GM23248 (cell line): ENCODE measurements around the gene NAA50. TPM values are rescaled to one million over a fixed set of nuclear protein-coding genes. Genes with fewer than 3 reads are reported as not detected.
A peak's percentile ranks its signal among the peaks of the same experiment; 100 is the strongest.

Experiments used
- DNase-seq: peaks from one replicate; pipeline ENCODE4 v3.0.0-alpha.2; 2015
- H2AFZ ChIP-seq: fragments of 200-600 bp; sonication (generic); 2 replicates; pipeline ENCODE4 v1.6.1; 2016; ENCODE audit warnings: antibody characterized with exemption
- H3F3A ChIP-seq: fragments of 200-600 bp; sonication (generic); 2 replicates; pipeline ENCODE4 v1.6.1; 2016; ENCODE audit warnings: mild to moderate bottlenecking, antibody characterized with exemption, mixed run types; ENCODE audit not compliant: insufficient read depth
- H3K27ac ChIP-seq: fragments of 200-600 bp; sonication (generic); 2 replicates; pipeline ENCODE4 v1.5.1; 2016; ENCODE audit warnings: mild to moderate bottlenecking
- H3K27me3 ChIP-seq: fragments of 200-600 bp; sonication (generic); replicated peaks from 2 replicates; pipeline ENCODE4 v1.6.1; 2016; ENCODE audit warnings: mild to moderate bottlenecking; ENCODE audit not compliant: insufficient read depth
- H3K36me3 ChIP-seq: fragments of 200-600 bp; sonication (generic); 2 replicates; pipeline ENCODE4 v1.6.1; 2016; ENCODE audit warnings: low read depth, mild to moderate bottlenecking
- H3K4me1 ChIP-seq: fragments of 200-600 bp; sonication (generic); 2 replicates; pipeline ENCODE4 v1.6.1; 2016; ENCODE audit warnings: mild to moderate bottlenecking; ENCODE audit not compliant: insufficient read depth
- H3K4me2 ChIP-seq: fragments of 200-600 bp; sonication (generic); one replicate; pipeline ENCODE4 v1.6.1; 2016; ENCODE audit warnings: mild to moderate bottlenecking; ENCODE audit not compliant: unreplicated experiment
- H3K4me3 ChIP-seq: fragments of 200-600 bp; sonication (generic); 2 replicates; pipeline ENCODE4 v1.5.1; 2016; ENCODE audit warnings: mild to moderate bottlenecking
- H3K79me2 ChIP-seq: fragments of 200-600 bp; sonication (generic); 2 replicates; pipeline ENCODE4 v1.6.1; 2016; ENCODE audit warnings: mild to moderate bottlenecking; ENCODE audit not compliant: insufficient read depth
- H3K9ac ChIP-seq: fragments of 200-600 bp; sonication (generic); 2 replicates; pipeline ENCODE4 v1.6.1; 2016; ENCODE audit warnings: mild to moderate bottlenecking
- H3K9me2 ChIP-seq: fragments of 200-600 bp; sonication (generic); 2 replicates; pipeline ENCODE4 v1.6.1; 2016; ENCODE audit warnings: mixed run types, mild to moderate bottlenecking, moderate library complexity; ENCODE audit not compliant: insufficient read depth
- H3K9me3 ChIP-seq: fragments of 200-600 bp; sonication (generic); one replicate; pipeline ENCODE4 v1.6.1; 2017; ENCODE audit warnings: low read depth
- H4K20me1 ChIP-seq: fragments of 200-600 bp; sonication (generic); 2 replicates; pipeline ENCODE4 v1.6.0; 2016; ENCODE audit not compliant: insufficient read depth
- EZH2 ChIP-seq: fragments of 200-600 bp; sonication (generic); IDR thresholded peaks from 2 replicates; pipeline ENCODE4 v1.6.1; 2018; ENCODE audit warnings: antibody characterized with exemption, mild to moderate bottlenecking; ENCODE audit not compliant: insufficient read depth, poor library complexity, severe bottlenecking
- EZH2phosphoT487 ChIP-seq: fragments of 200-600 bp; sonication (generic); IDR thresholded peaks from 2 replicates; pipeline ENCODE4 v1.6.1; 2018; ENCODE audit warnings: antibody characterized with exemption, moderate library complexity, mild to moderate bottlenecking, low read depth; ENCODE audit not compliant: insufficient read depth
- WGBS, 2 experiments: methylation state at CpG; one replicate each; pipeline ENCODE4 v1.1.6; 2015 to 2017; ENCODE audit warnings: low lambda C conversion rate in 2 of 2, low coverage in 1 of 2; ENCODE audit errors: missing lambda C conversion rate in 2 of 2; 5-methylcytosine and 5-hydroxymethylcytosine counted together
- in situ Hi-C: fragments of 300-500 bp; cut with MboI; formaldehyde crosslinking; loops from 2 replicates; pipeline ENCODE4 v1.15.0; 2020
- polyA plus RNA-seq: library from polyadenylated mRNA; unstranded; fragments of >200 nt; fragmentation: Nextera tagmentation; extraction: Ambion mirVana; gene quantifications from 2 replicates; pipeline ENCODE4 v1.2.1, GENCODE V29; 2016
- total RNA-seq: library from RNA; depleted of rRNA; stranded (reverse); fragments of >200 nt; shearing (Covaris generic); gene quantifications from 2 replicates; pipeline ENCODE4 v1.2.3, GENCODE V29; 2014

NAA50 gene
- total and polyA plus RNA-seq, 2 experiments from 2014 or later: 154 to 160 TPM

GRCh38 chr3:113747283-113748046, 1.4 kb upstream of the NAA50 start:
- 1 to 2% methylated on average over 18 of the region's 18 CpGs for WGBS, 2 experiments
- H3K9ac ChIP-seq: peak overlapping the region; percentile 99
- H3K27ac ChIP-seq: peak overlapping the region; percentile 100
- peaks cover 5% of the 10 kb centered on the region; the same call in 1 of the 2 replicates for H4K20me1 ChIP-seq
- TF ChIP-seq EZH2phosphoT487 (no peak), EZH2 (no peak)
- in situ Hi-C loops: no loop called here
- H3K36me3 ChIP-seq: no peaks in the 10 kb centered on the region
- H3K4me2 ChIP-seq: peak overlapping the region; percentile 97
- peaks cover 13% of the 10 kb centered on the region for H3F3A ChIP-seq
- peak overlapping the region; percentile 99 for H3K4me3 ChIP-seq
- H3K9me2 ChIP-seq: no peaks in the 10 kb centered on the region
- peak; percentile 49 for DNase-seq
- peak overlapping the region; percentile 86 for H2AFZ ChIP-seq
- no peaks in the 10 kb centered on the region for H3K9me3 ChIP-seq
- H3K4me1 ChIP-seq: peaks cover 29% of the 10 kb centered on the region
- H3K79me2 ChIP-seq: peaks cover 86% of the 10 kb centered on the region
- no peaks in the 10 kb centered on the region for H3K27me3 ChIP-seq

- peaks cover 34% of the 10 kb centered on the region for H3K4me1 ChIP-seq
- H3K9ac ChIP-seq: peak within 1 kb of the TSS; percentile 99
- no peaks in the 10 kb centered on the region for H3K27me3 ChIP-seq
- peak within 1 kb of the TSS; percentile 86 for H2AFZ ChIP-seq
- DNase-seq: peak; percentile 99
- H3F3A ChIP-seq: peaks cover 13% of the 10 kb centered on the region
- TF ChIP-seq EZH2: no peak
- TF ChIP-seq EZH2phosphoT487: no peak
- peaks cover 5% of the 10 kb centered on the region; the same call in 1 of the 2 replicates for H4K20me1 ChIP-seq
- in situ Hi-C loops: no loop called here
- WGBS, 2 experiments: 0 to 1% methylated on average over 34 of the region's 34 CpGs
- H3K4me2 ChIP-seq: peak within 1 kb of the TSS; percentile 97
- H3K36me3 ChIP-seq: no peaks in the 10 kb centered on the region
- peaks cover 86% of the 10 kb centered on the region for H3K79me2 ChIP-seq
- H3K9me2 ChIP-seq: no peaks in the 10 kb centered on the region
- peak within 1 kb of the TSS; percentile 100 for H3K27ac ChIP-seq
- H3K4me3 ChIP-seq: peak within 1 kb of the TSS; percentile 99
- H3K9me3 ChIP-seq: no peaks in the 10 kb centered on the region
Measured at GRCh38 chr3:113746548-113747282, 666 bp upstream of the NAA50 start, which contains the start of gene ATP6V1A. Gene ATP6V1A (plus strand): TSS chr3:113747035. CDS start chr3:113778754, 31,719 bp downstream.

- no peak for TF ChIP-seq EZH2
- TF ChIP-seq EZH2phosphoT487: no peak
- 1% methylated on average over 35 of the region's 35 CpGs for WGBS, 2 experiments
- in situ Hi-C loops: no loop called here
Measured at GRCh38 chr3:113744941-113745755, 901 bp downstream of the NAA50 start.

More at GRCh38 chr3:113744941-113745755, 901 bp downstream of the NAA50 start:
- peaks cover 89% of the 10 kb centered on the region for H3K79me2 ChIP-seq
- peak overlapping the region; percentile 97 for H3K4me2 ChIP-seq
- H4K20me1 ChIP-seq: peaks cover 5% of the 10 kb centered on the region; the same call in 1 of the 2 replicates
- H3K27ac ChIP-seq: peak overlapping the region; percentile 100
- peak overlapping the region; percentile 99 for H3K9ac ChIP-seq
- H3F3A ChIP-seq: peaks cover 13% of the 10 kb centered on the region
- no peaks in the 10 kb centered on the region for H3K36me3 ChIP-seq
- peak; percentile 96 for DNase-seq
- peak overlapping the region; percentile 99 for H3K4me3 ChIP-seq
- peaks cover 47% of the 10 kb centered on the region for H3K4me1 ChIP-seq
- H3K9me3 ChIP-seq: no peaks in the 10 kb centered on the region
- H3K27me3 ChIP-seq: no peaks in the 10 kb centered on the region
- peak overlapping the region; percentile 86 for H2AFZ ChIP-seq
- no peaks in the 10 kb centered on the region for H3K9me2 ChIP-seq
